Stimulated activated CD4-positive, alpha-beta T cell treated with anti-CD3 and anti-CD28 coated beads, Interleukin-4, amount 100 ng/mL, for 48 hours (primary cell): ENCODE measurements around the gene HNRNPD.
A peak's percentile ranks its signal among the peaks of the same experiment; 100 is the strongest.
"Not testable (repeated sequence)": the region's sequence is repeated elsewhere in the genome, so short reads cannot be mapped to it uniquely, and the experiment has no call there.

Experiments
- DNase-seq, 2 donors: peaks; one replicate each; pipeline ENCODE4 v3.0.0-alpha.2; 2020; ENCODE audit warnings: low read depth in 2 of 2

Gene HNRNPD

GRCh38 chr4:82373816-82374625 lies at the start of gene HNRNPD:
TSS of gene HNRNPD (minus strand) at chr4:82373991. CDS start at chr4:82373678, 313 bp downstream.
- peak; percentile 88 to 95 for DNase-seq

- DNase-seq: no peak
Measured at GRCh38 chr4:82422616-82423015, 48.8 kb upstream of the HNRNPD start.

- DNase-seq: no peak
Measured at GRCh38 chr4:82421796-82422560, 48.2 kb upstream of the HNRNPD start.

GRCh38 chr4:82419451-82419850 lies 45.7 kb upstream of the HNRNPD start:
- no peak for DNase-seq

GRCh38 chr4:82415922-82416365 lies 42.2 kb upstream of the HNRNPD start:
- DNase-seq: no peak

GRCh38 chr4:82415061-82415460 lies 41.3 kb upstream of the HNRNPD start:
- DNase-seq: not testable (repeated sequence)

GRCh38 chr4:82403725-82404124 lies 29.9 kb upstream of the HNRNPD start:
- no peak for DNase-seq

- no peak for DNase-seq
Measured at GRCh38 chr4:82402196-82402775, 28.5 kb upstream of the HNRNPD start.

GRCh38 chr4:82401600-82401999 lies 27.8 kb upstream of the HNRNPD start:
- no peak for DNase-seq

GRCh38 chr4:82398263-82398662 lies 24.5 kb upstream of the HNRNPD start:
- no peak for DNase-seq

- DNase-seq: no peak
Measured at GRCh38 chr4:82397527-82397926, 23.7 kb upstream of the HNRNPD start.

GRCh38 chr4:82394896-82395295 lies 21.1 kb upstream of the HNRNPD start:
- DNase-seq: no peak

- DNase-seq: not testable (repeated sequence)
Measured at GRCh38 chr4:82390061-82390460, 16.3 kb upstream of the HNRNPD start.

- DNase-seq: no peak
Measured at GRCh38 chr4:82388405-82388804, 14.6 kb upstream of the HNRNPD start.

GRCh38 chr4:82386312-82386711 lies 12.5 kb upstream of the HNRNPD start:
- not testable (repeated sequence) for DNase-seq

GRCh38 chr4:82382751-82383150 lies 9.0 kb upstream of the HNRNPD start:
- no peak for DNase-seq

GRCh38 chr4:82381661-82382296 lies 8.0 kb upstream of the HNRNPD start:
- DNase-seq: no peak

GRCh38 chr4:82381235-82381634 lies 7.4 kb upstream of the HNRNPD start:
- DNase-seq: no peak

- DNase-seq: no peak
Measured at GRCh38 chr4:82380831-82381230, 7.0 kb upstream of the HNRNPD start.

GRCh38 chr4:82380344-82380743 lies 6.6 kb upstream of the HNRNPD start:
- DNase-seq: no peak

GRCh38 chr4:82376109-82376508 lies 2.3 kb upstream of the HNRNPD start:
- DNase-seq: no peak

- DNase-seq: peak in 1 of 2 donors; percentile 50
Measured at GRCh38 chr4:82373486-82373815, 340 bp downstream of the HNRNPD start.
